ENCODE measurements around the gene TCERG1L.

The TCERG1L gene

GRCh38 chr10:131277969-131278368, 33.6 kb downstream of the TCERG1L start:
- FAIRE-seq (no peak), DNase-seq (ENCODE audit: insufficient read length) (no peak)
- no peak for TF ChIP-seq POLR2AphosphoS5 (IDR thresholded peaks at IDR 0.05; ENCODE audit: low read depth, low read length)

DNA sequence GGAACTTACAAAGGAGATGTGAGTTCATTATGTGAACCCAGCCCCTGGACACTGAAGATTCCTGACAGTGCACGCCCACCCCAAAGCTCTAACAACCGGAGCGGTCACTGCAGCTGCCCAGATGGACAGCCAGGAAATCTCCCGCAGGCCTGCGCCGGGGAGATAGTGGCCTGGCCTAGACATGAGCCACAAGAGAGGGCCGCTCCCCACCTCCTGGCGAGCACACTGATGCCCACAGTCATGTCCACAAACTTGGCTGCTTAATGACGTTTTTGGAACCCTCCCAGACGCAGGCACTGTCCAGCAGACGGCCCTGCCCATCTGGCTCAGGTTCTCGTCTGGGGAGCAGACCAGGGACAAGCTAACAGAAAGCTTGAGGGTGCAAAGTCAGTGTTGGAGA, 34.2 kb downstream of the TCERG1L start:
- TF ChIP-seq POLR2AphosphoS5 (IDR thresholded peaks at IDR 0.05; ENCODE audit: low read depth, low read length) = no peak
- no peak for TF ChIP-seq POLR2A (IDR thresholded peaks at IDR 0.05; ENCODE audit: low read depth, low read length)
- no peak for TF ChIP-seq TAF1 (IDR thresholded peaks at IDR 0.05; ENCODE audit: borderline replicate concordance, low read depth, low read length)
- DNase-seq (ENCODE audit: insufficient read length) (no peak), FAIRE-seq (no peak)

GRCh38 chr10:131275691-131276090, 35.8 kb downstream of the TCERG1L start:
- FAIRE-seq = no peak

GRCh38 chr10:131274883-131275282, 36.6 kb downstream of the TCERG1L start:
- DNase-seq (ENCODE audit: insufficient read length) = no peak
- FAIRE-seq = no peak
- TF ChIP-seq POLR2A (IDR thresholded peaks at IDR 0.05; ENCODE audit: low read depth, low read length) (no peak), POLR2AphosphoS5 (IDR thresholded peaks at IDR 0.05; ENCODE audit: low read depth, low read length) (no peak), TAF1 (IDR thresholded peaks at IDR 0.05; ENCODE audit: borderline replicate concordance, low read depth, low read length) (no peak)

More at GRCh38 chr10:131275691-131276090, 35.8 kb downstream of the TCERG1L start:
- DNase-seq (ENCODE audit: insufficient read length) = no peak
- TF ChIP-seq TAF1 (IDR thresholded peaks at IDR 0.05; ENCODE audit: borderline replicate concordance, low read depth, low read length) (no peak), POLR2A (IDR thresholded peaks at IDR 0.05; ENCODE audit: low read depth, low read length) (no peak), POLR2AphosphoS5 (IDR thresholded peaks at IDR 0.05; ENCODE audit: low read depth, low read length) (no peak)

GRCh38 chr10:131274133-131274880, 37.2 kb downstream of the TCERG1L start:
- TF ChIP-seq POLR2AphosphoS5 (IDR thresholded peaks at IDR 0.05; ENCODE audit: low read depth, low read length) (no peak), POLR2A (IDR thresholded peaks at IDR 0.05; ENCODE audit: low read depth, low read length) (no peak), TAF1 (IDR thresholded peaks at IDR 0.05; ENCODE audit: borderline replicate concordance, low read depth, low read length) (no peak)
- DNase-seq (ENCODE audit: insufficient read length) (no peak), FAIRE-seq (no peak)

- no peak for FAIRE-seq
- no peak for DNase-seq (ENCODE audit: insufficient read length)
- TF ChIP-seq POLR2A (IDR thresholded peaks at IDR 0.05; ENCODE audit: low read depth, low read length) = no peak
- no peak for TF ChIP-seq POLR2AphosphoS5 (IDR thresholded peaks at IDR 0.05; ENCODE audit: low read depth, low read length)
- no peak for TF ChIP-seq TAF1 (IDR thresholded peaks at IDR 0.05; ENCODE audit: borderline replicate concordance, low read depth, low read length)
Measured at GRCh38 chr10:131273476-131273875, 38.0 kb downstream of the TCERG1L start.

DNA sequence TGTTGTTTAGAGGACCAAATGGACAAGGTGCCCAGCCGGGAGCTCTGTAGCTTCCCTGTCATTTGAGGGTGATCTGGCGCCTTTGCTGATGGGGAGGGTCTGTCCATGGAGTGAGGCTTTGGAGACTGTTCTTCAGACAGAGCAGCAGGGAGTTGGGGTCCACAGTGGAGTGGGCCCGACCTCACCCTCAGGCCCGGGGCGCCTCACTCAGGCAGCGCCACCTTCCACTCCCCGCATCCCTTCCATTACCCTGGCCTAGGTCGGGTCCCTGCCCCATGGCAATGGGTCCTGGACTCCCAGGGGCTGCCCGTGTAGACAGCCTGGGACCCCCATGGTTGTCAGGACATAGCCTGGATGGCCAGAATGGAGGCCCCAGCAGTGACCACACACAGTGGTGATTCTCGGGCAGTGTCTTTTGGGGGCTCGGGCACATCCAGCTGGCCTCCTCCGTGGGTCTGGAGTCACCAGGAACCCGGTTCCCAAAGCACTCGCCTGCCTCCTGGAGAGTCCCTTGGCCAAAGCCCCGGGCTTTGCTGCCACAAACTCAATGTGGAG, 38.5 kb downstream of the TCERG1L start:
- FAIRE-seq (no peak), DNase-seq (ENCODE audit: insufficient read length) (no peak)
- no peak for TF ChIP-seq POLR2AphosphoS5 (IDR thresholded peaks at IDR 0.05; ENCODE audit: low read depth, low read length)
- TF ChIP-seq POLR2A (IDR thresholded peaks at IDR 0.05; ENCODE audit: low read depth, low read length) = no peak
- TF ChIP-seq TAF1 (IDR thresholded peaks at IDR 0.05; ENCODE audit: borderline replicate concordance, low read depth, low read length) = no peak

GRCh38 chr10:131271966-131272365, 39.6 kb downstream of the TCERG1L start:
- FAIRE-seq (no peak), DNase-seq (ENCODE audit: insufficient read length) (no peak)
- TF ChIP-seq TAF1 (IDR thresholded peaks at IDR 0.05; ENCODE audit: borderline replicate concordance, low read depth, low read length) (no peak), POLR2A (IDR thresholded peaks at IDR 0.05; ENCODE audit: low read depth, low read length) (no peak), POLR2AphosphoS5 (IDR thresholded peaks at IDR 0.05; ENCODE audit: low read depth, low read length) (no peak)

GRCh38 chr10:131271195-131271880, 40.2 kb downstream of the TCERG1L start:
- FAIRE-seq = no peak
- TF ChIP-seq POLR2A (IDR thresholded peaks at IDR 0.05; ENCODE audit: low read depth, low read length) (no peak), TAF1 (IDR thresholded peaks at IDR 0.05; ENCODE audit: borderline replicate concordance, low read depth, low read length) (no peak), POLR2AphosphoS5 (IDR thresholded peaks at IDR 0.05; ENCODE audit: low read depth, low read length) (no peak)
- DNase-seq (ENCODE audit: insufficient read length) = no peak

- FAIRE-seq (no peak), DNase-seq (ENCODE audit: insufficient read length) (no peak)
- TF ChIP-seq POLR2AphosphoS5 (IDR thresholded peaks at IDR 0.05; ENCODE audit: low read depth, low read length) (no peak), TAF1 (IDR thresholded peaks at IDR 0.05; ENCODE audit: borderline replicate concordance, low read depth, low read length) (no peak), POLR2A (IDR thresholded peaks at IDR 0.05; ENCODE audit: low read depth, low read length) (no peak)
Measured at GRCh38 chr10:131270461-131271190, 40.9 kb downstream of the TCERG1L start.

DNA sequence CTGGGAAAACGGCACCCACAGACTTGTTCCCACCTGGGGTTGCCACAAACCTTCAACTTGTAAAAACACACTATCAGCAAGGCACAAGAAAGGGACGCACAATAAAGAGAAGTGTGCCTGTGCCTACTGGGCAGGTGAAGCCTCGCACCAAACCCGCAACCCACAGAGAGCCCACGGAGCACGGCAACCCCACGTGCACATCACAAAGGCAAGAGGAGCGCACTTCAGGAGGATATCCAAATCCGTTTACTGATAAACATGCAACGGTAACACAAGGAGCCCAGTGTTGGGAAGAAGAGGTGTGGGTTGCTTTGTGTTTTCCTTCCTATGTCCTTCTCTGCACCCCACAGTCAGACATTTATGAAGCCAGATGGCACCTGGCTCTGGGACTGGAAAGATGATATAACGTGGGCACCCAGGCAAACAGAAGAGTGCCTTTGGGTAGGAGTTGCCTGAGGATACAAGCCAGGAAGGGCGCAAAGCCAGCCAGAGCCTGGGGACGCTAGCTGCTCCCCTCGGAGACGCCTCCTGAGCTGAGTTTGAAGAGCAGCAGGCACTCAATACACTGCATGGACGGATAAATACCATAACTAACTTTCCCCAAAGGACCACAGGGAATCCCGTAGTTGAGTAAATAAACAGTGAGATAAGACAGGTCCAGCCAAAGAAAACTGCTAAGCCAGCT, 41.6 kb downstream of the TCERG1L start:
- DNase-seq (ENCODE audit: insufficient read length) (no peak), FAIRE-seq (no peak)
- TF ChIP-seq POLR2A (IDR thresholded peaks at IDR 0.05; ENCODE audit: low read depth, low read length) (no peak), TAF1 (IDR thresholded peaks at IDR 0.05; ENCODE audit: borderline replicate concordance, low read depth, low read length) (no peak), POLR2AphosphoS5 (IDR thresholded peaks at IDR 0.05; ENCODE audit: low read depth, low read length) (no peak)
